Inferior parietal cortex (tissue), 1 donor: ENCODE measurements around the gene TBC1D10B.
"Not testable (repeated sequence)": the region's sequence is repeated elsewhere in the genome, so short reads cannot be mapped to it uniquely, and the experiment has no call there.

ENCODE experiments used
- DNase-seq: peaks from one replicate; pipeline ENCODE4 v3.0.0-alpha.2; 2016; ENCODE audit errors: extremely low spot score

TBC1D10B gene

DNA sequence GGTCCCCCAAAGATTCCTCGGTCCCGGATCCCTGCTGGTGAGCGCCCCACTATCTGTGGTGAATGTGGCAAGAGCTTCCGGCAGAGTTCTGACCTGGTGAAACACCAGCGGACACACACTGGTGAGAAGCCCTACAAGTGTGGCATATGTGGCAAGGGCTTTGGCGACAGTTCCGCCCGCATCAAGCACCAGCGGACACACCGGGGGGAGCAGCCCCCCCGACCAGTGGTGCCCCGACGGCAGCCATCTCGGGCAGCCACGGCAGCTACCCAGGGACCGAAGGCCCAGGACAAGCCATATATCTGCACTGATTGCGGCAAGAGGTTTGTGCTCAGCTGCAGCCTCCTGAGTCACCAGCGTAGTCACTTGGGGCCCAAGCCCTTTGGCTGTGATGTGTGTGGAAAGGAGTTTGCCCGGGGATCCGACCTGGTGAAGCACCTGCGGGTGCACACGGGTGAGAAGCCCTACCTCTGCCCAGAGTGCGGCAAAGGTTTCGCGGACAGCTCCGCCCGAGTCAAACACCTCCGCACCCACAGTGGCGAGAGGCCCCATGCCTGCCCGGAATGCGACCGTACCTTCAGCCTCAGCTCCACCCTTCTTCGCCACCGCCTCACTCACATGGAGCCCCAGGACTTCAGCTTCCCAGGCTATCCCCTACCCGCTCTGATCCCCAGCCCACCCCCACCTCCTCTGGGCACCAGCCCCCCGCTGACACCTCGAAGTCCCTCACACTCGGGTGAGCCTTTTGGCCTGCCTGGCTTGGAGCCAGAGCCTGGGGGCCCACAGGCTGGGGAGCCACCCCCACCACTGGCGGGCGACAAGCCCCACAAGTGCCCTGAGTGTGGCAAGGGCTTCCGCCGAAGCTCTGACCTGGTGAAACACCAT, 27.7 kb upstream of the TBC1D10B start:
- DNase-seq = no peak

DNA sequence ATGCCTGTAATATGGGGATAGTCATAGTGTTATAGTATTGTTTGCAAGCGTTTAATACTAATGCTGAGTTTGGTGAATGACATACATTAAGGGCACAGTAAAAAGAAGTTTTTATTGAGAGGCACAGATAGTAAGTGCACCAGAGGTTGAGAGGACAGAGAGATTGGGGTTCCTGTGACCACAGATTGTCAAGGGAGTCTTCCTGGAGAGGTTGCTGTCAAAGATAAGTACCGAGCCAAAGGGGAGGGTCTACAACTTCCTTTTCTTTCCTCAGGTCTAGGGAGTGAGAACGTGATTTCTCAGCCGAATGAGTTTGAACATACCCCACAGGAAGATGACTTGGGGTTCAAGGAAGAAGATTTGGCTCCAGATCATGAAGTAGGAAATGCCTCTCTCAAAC, 26.8 kb upstream of the TBC1D10B start:
- no peak for DNase-seq

DNA sequence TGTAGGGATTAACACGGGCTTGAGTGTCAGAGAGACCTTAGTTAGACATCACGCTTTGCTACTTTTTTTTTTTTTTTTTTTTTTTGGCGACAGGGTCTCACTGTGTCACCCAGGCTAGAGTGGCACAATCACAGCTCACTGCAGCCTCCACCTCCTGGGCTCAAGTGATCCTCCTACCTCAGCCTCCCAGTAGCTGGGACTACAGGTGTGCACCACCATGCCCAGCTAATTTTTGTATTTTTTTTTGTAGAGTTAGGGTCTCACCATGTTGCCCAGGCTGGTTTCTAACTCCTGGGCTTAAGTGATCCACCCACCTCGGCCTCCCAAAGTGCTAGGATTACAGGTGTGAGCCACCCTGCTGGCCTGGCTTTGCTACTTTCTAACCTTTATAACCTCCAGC, 26.3 kb upstream of the TBC1D10B start:
- DNase-seq = not testable (repeated sequence)

GRCh38 chr16:30395992-30396585, 25.8 kb upstream of the TBC1D10B start:
- no peak for DNase-seq

- peak; percentile 84 for DNase-seq
Observed at GRCh38 chr16:30395155-30395991, 25.1 kb upstream of the TBC1D10B start, which contains the start of gene ZNF48. TSS of gene ZNF48 (plus strand) at chr16:30395420. CDS start at chr16:30395795, 375 bp downstream.

- DNase-seq = no peak
Observed at GRCh38 chr16:30394592-30395154, 24.4 kb upstream of the TBC1D10B start.

- no peak for DNase-seq
Observed at GRCh38 chr16:30383521-30383920, 13.2 kb upstream of the TBC1D10B start.

DNA sequence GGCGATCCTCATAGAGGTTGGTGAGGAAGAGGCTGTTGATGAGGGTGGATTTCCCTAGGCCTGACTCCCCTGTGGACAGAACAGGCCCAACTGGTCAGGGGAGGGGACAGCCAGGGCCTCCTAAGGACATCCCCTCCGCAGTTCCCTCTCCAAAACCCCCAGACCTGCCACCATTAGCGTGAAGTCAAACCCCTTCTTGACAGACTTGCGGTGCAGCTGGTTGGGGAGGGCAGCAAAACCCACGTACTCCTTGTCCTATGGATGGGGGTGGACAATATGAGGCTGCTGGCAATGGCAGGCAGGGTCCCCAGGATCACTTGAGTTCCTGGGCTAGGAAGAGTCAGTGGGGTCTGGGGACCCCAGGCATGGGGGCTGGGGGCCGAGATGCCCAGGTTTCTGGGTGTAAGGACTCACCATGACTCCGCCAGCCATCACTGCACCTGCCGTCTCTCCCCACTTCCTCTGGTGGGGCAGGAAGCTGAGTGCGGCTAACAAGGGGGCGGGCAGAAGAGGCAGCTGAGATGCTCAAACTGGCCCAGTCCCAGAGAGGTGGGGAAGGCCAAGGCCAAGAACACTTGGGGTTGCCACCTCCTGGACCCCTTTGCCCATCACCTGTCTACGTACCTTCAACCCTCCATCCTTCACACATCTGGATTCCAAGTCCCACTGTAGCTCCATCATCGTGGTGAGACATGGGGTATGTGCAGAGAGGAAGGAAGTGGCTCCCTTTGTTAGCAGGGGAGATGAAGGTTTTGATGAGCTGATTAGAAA, 12.0 kb upstream of the TBC1D10B start, which contains the start of gene SEPTIN1:
Gene SEPTIN1, minus strand, starts transcription at position 451 of the 771 bp plus-strand sequence. Its CDS starts 19 bp downstream, at position 432.
- DNase-seq = no peak

GRCh38 chr16:30381291-30382041, 11.2 kb upstream of the TBC1D10B start:
- no peak for DNase-seq

DNA sequence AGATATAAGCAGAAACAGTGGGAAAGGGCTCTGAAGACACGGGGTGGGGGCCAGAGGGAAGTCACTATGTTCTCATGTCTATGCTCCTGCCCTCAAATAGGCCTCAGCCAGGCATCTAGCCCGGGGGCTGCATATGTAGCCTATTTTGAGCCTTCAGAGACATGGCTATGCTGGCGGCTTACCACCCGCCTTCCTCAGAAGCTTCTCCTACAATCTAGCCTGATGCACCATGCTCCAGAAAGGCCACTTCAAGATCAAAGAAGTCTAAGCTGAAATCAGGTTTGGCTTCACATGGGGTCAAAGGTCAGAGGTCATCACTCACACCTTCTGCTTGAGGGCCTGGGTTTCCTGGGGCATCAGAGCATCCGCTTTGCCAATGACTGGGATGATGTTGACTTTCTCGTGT, 10.5 kb upstream of the TBC1D10B start:
- no peak for DNase-seq

DNA sequence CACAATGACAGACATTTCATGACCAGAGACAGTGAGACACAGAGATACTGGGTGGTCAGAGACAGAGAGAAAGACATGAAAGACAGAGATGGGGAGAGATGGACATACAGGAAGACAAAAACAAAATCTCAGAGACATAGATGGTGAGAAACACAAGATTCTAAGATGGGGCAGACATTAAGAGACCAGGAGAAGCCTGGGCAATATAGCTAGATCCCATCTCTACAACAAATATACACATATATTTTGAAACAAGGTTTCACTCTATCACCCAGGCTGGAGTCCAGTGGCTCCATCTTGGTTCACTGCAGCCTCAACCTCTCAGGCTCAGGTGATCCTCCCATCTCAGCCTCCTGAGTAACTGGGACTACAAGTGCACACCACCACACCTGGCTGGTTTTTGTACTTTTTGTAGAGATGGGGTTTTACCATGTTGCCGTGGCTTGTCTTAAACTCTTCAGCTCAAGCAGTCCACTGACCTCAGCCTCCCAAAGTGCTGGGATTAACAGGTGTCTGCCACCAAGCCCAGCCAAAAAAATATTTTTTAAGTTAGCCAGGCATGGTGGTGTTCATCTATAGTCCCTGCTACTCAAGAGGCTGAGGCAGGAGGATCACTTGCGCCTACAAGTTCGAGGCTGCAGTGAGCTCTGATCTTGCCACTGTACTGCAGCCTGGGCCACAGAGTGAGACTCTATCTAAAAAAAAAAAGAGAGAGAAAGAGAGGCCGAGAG, 9.9 kb upstream of the TBC1D10B start:
- no peak for DNase-seq

DNA sequence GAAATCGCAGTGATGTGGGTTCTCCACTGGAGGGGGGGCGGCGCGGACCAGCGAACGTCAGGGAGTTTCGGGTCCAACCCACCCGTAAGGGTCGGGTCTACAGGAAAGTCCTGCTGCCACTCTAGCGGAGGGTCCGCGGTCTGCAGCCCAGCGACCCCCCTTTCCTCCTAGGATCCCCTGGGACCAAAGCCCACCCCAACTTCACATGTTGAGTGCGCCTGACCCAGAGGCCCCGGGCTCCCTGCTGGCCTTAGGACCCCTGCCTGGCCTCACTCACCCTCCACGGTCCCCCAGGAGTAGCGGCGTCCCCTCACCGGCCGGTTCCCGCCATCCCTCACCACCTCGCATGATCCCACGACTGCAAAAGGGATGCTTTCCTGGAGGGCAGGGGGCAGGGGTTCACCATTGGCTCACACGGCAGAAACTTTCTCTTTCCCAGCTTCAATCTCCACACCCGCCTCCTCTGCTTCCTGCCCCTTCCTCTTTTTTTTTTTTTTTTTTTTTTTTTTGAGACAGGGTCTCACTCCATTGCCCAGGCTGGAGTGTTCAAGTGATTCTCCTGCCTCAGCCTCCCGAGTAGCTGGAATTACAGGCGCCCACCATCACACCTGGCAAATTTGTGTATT, 9.0 kb upstream of the TBC1D10B start:
- no peak for DNase-seq

- peak; percentile 96 for DNase-seq
Observed at GRCh38 chr16:30378236-30379157, 8.2 kb upstream of the TBC1D10B start.

- peak; percentile 95 for DNase-seq
Observed at GRCh38 chr16:30377812-30378235, 7.5 kb upstream of the TBC1D10B start.

GRCh38 chr16:30377050-30377811, 6.9 kb upstream of the TBC1D10B start:
- DNase-seq = no peak

GRCh38 chr16:30376461-30376902, 6.2 kb upstream of the TBC1D10B start:
- no peak for DNase-seq

GRCh38 chr16:30375864-30376263, 5.6 kb upstream of the TBC1D10B start:
- DNase-seq = no peak
